Neural progenitor cell (in vitro differentiated cells): ENCODE data around the gene NPTXR. TPM values are rescaled to one million over a fixed set of nuclear protein-coding genes. Genes with fewer than 3 reads are reported as not detected.
A peak's percentile ranks its signal among the peaks of the same experiment; 100 is the strongest.

Experiments
- DNase-seq: peaks from one replicate; pipeline ENCODE4 v3.0.0-alpha.2; 2016; ENCODE audit warnings: low spot score
- H2AFZ ChIP-seq: fragments of 200-600 bp; sonication (generic); replicated peaks from 2 replicates; pipeline ENCODE4 v1.6.1; 2016; ENCODE audit warnings: antibody characterized with exemption
- H3F3A ChIP-seq: fragments of 200-600 bp; sonication (generic); 2 replicates; pipeline ENCODE4 v1.6.1; 2016; ENCODE audit warnings: antibody characterized with exemption, low read depth
- H3K27ac ChIP-seq: fragments of 200-600 bp; sonication (generic); 2 replicates; pipeline ENCODE4 v1.5.1; 2016; ENCODE audit warnings: mild to moderate bottlenecking
- H3K27me3 ChIP-seq: fragments of 200-600 bp; sonication (generic); 2 replicates; pipeline ENCODE4 v1.6.1; 2016; ENCODE audit warnings: mild to moderate bottlenecking, moderate library complexity
- H3K36me3 ChIP-seq: fragments of 200-600 bp; sonication (generic); 2 replicates; pipeline ENCODE4 v1.5.1; 2016
- H3K4me1 ChIP-seq: fragments of 200-600 bp; sonication (generic); 2 replicates; pipeline ENCODE4 v1.6.1; 2016; ENCODE audit warnings: mixed run types
- H3K4me2 ChIP-seq: fragments of 200-600 bp; sonication (generic); 2 replicates; pipeline ENCODE4 v1.6.1; 2016
- H3K4me3 ChIP-seq: fragments of 200-600 bp; sonication (generic); 2 replicates; pipeline ENCODE4 v1.5.1; 2016
- H3K79me2 ChIP-seq: fragments of 200-600 bp; sonication (generic); 2 replicates; pipeline ENCODE4 v1.6.1; 2016; ENCODE audit warnings: low read depth
- H3K9ac ChIP-seq: fragments of 200-600 bp; sonication (generic); 2 replicates; pipeline ENCODE4 v1.6.1; 2016
- H3K9me3 ChIP-seq: fragments of 200-600 bp; sonication (generic); 2 replicates; pipeline ENCODE4 v1.5.1; 2016; ENCODE audit warnings: low read depth
- H4K20me1 ChIP-seq: fragments of 200-600 bp; sonication (generic); 2 replicates; pipeline ENCODE4 v1.6.1; 2016; ENCODE audit warnings: low read depth
- H3K27ac Mint-ChIP-seq: 3 replicates; pipeline ENCODE4 v1.8.0; 2021; ENCODE audit warnings: mixed read lengths
- H3K27me3 Mint-ChIP-seq: 2 replicates; pipeline ENCODE4 v1.8.0; 2022; ENCODE audit warnings: low read depth, mild to moderate bottlenecking, inconsistent platforms, moderate library complexity, mixed read lengths; ENCODE audit not compliant: insufficient read depth
- H3K36me3 Mint-ChIP-seq: 3 replicates; pipeline ENCODE4 v1.8.0; 2021; ENCODE audit warnings: mixed read lengths
- H3K4me1 Mint-ChIP-seq: 3 replicates; pipeline ENCODE4 v1.8.0; 2021; ENCODE audit warnings: mixed read lengths
- H3K4me3 Mint-ChIP-seq: 3 replicates; pipeline ENCODE4 v1.8.0; 2021; ENCODE audit warnings: mild to moderate bottlenecking, moderate library complexity, mixed read lengths
- H3K9me3 Mint-ChIP-seq: 3 replicates; pipeline ENCODE4 v1.8.0; 2020; ENCODE audit warnings: mixed read lengths
- CTCF ChIP-seq: fragments of 200-600 bp; sonication (generic); IDR thresholded peaks from 2 replicates; pipeline ENCODE4 v1.5.1; 2017; ENCODE audit warnings: antibody characterized with exemption, mild to moderate bottlenecking
- EZH2 ChIP-seq: fragments of 200-600 bp; sonication (generic); IDR thresholded peaks from 2 replicates; pipeline ENCODE4 v1.6.1; 2017; ENCODE audit warnings: antibody characterized with exemption, mild to moderate bottlenecking, moderate library complexity
- EZH2phosphoT487 ChIP-seq: fragments of 200-600 bp; sonication (generic); IDR thresholded peaks from 2 replicates; pipeline ENCODE4 v1.6.1; 2017; ENCODE audit warnings: antibody characterized with exemption
- total RNA-seq: library from RNA; depleted of rRNA; stranded (reverse); fragments of >200 nt; gene quantifications from 2 replicates; pipeline ENCODE4 v1.2.3, GENCODE V29; 2015; ENCODE audit warnings: low replicate concordance

NPTXR gene
- total RNA-seq, 1 donor from 2014 or later = 0.99 TPM

GRCh38 chr22:38841635-38842034 lies 2.2 kb downstream of the NPTXR start:
- H3K4me1 Mint-ChIP-seq = peaks cover 10% of the 10 kb centered on the region
- H3K9ac ChIP-seq = no peak overlapping the region
- no peaks in the 10 kb centered on the region for H3K79me2 ChIP-seq
- peaks cover 33% of the 10 kb centered on the region for H3K27me3 Mint-ChIP-seq
- no peaks in the 10 kb centered on the region for H3K9me3 Mint-ChIP-seq
- no peaks in the 10 kb centered on the region for H3K9me3 ChIP-seq
- H3F3A ChIP-seq = peaks cover 22% of the 10 kb centered on the region
- H4K20me1 ChIP-seq = peaks cover 19% of the 10 kb centered on the region
- no peak overlapping the region for H3K27ac ChIP-seq
- no peaks in the 10 kb centered on the region for H3K36me3 ChIP-seq
- no peak for DNase-seq
- no peak overlapping the region for H3K4me2 ChIP-seq
- H2AFZ ChIP-seq = no peak overlapping the region
- peaks cover 2% of the 10 kb centered on the region for H3K36me3 Mint-ChIP-seq
- TF ChIP-seq CTCF = no peak
- TF ChIP-seq EZH2 = no peak
- no peak for TF ChIP-seq EZH2phosphoT487
- H3K27ac Mint-ChIP-seq = no peak overlapping the region
- peaks cover 68% of the 10 kb centered on the region for H3K27me3 ChIP-seq
- no peaks in the 10 kb centered on the region for H3K4me1 ChIP-seq
- no peak overlapping the region for H3K4me3 ChIP-seq
- peak overlapping the region; percentile 85 for H3K4me3 Mint-ChIP-seq

GRCh38 chr22:38841211-38841610 lies 2.6 kb downstream of the NPTXR start:
- Mint-ChIP-seq H3K27me3 (peaks cover 33% of the 10 kb centered on the region), H3K9me3 (no peaks in the 10 kb centered on the region), H3K36me3 (peaks cover 2% of the 10 kb centered on the region), H3K27ac (no peak overlapping the region), H3K4me1 (peaks cover 10% of the 10 kb centered on the region), H3K4me3 (no peak overlapping the region)
- DNase-seq = no peak
- H2AFZ ChIP-seq = no peak overlapping the region
- peaks cover 22% of the 10 kb centered on the region for H3F3A ChIP-seq
- peaks cover 19% of the 10 kb centered on the region for H4K20me1 ChIP-seq
- no peak overlapping the region for H3K4me2 ChIP-seq
- no peaks in the 10 kb centered on the region for H3K4me1 ChIP-seq
- no peak for TF ChIP-seq EZH2phosphoT487
- no peak for TF ChIP-seq EZH2
- no peak overlapping the region for H3K4me3 ChIP-seq
- no peak overlapping the region for H3K9ac ChIP-seq
- H3K9me3 ChIP-seq = no peaks in the 10 kb centered on the region
- H3K27ac ChIP-seq = no peak overlapping the region
- H3K27me3 ChIP-seq = peaks cover 68% of the 10 kb centered on the region
- no peaks in the 10 kb centered on the region for H3K79me2 ChIP-seq
- no peaks in the 10 kb centered on the region for H3K36me3 ChIP-seq

- Histone ChIP-seq H3K9ac (no peak overlapping the region), H3K27ac (no peak overlapping the region), H3K4me2 (no peak overlapping the region), H3K27me3 (peaks cover 66% of the 10 kb centered on the region), H2AFZ (no peak overlapping the region), H3K79me2 (no peaks in the 10 kb centered on the region), H3F3A (peaks cover 18% of the 10 kb centered on the region), H3K4me3 (no peak overlapping the region), H3K4me1 (no peaks in the 10 kb centered on the region), H3K36me3 (no peaks in the 10 kb centered on the region), H4K20me1 (peaks cover 19% of the 10 kb centered on the region), H3K9me3 (no peaks in the 10 kb centered on the region)
- no peak for TF ChIP-seq CTCF
- no peak for TF ChIP-seq EZH2phosphoT487
- TF ChIP-seq EZH2 = no peak
- Mint-ChIP-seq H3K4me1 (peaks cover 10% of the 10 kb centered on the region), H3K27me3 (peaks cover 29% of the 10 kb centered on the region), H3K9me3 (no peaks in the 10 kb centered on the region), H3K36me3 (peaks cover 2% of the 10 kb centered on the region), H3K27ac (no peak overlapping the region), H3K4me3 (no peak overlapping the region)
- no peak for DNase-seq
Observed at GRCh38 chr22:38840129-38840528, 3.7 kb downstream of the NPTXR start.

GRCh38 chr22:38839686-38840085 lies 4.1 kb downstream of the NPTXR start:
- Mint-ChIP-seq H3K4me3 (no peak overlapping the region), H3K4me1 (peaks cover 10% of the 10 kb centered on the region), H3K27ac (no peak overlapping the region), H3K36me3 (peaks cover 2% of the 10 kb centered on the region), H3K9me3 (no peaks in the 10 kb centered on the region), H3K27me3 (peaks cover 27% of the 10 kb centered on the region)
- TF ChIP-seq EZH2phosphoT487 (no peak), EZH2 (no peak), CTCF (no peak)
- Histone ChIP-seq H4K20me1 (peaks cover 18% of the 10 kb centered on the region), H3K4me3 (no peak overlapping the region), H3K27ac (no peak overlapping the region), H3K27me3 (peaks cover 61% of the 10 kb centered on the region), H3F3A (peaks cover 15% of the 10 kb centered on the region), H3K9me3 (no peaks in the 10 kb centered on the region), H3K4me1 (no peaks in the 10 kb centered on the region), H3K9ac (no peak overlapping the region), H2AFZ (no peak overlapping the region), H3K4me2 (no peak overlapping the region), H3K79me2 (no peaks in the 10 kb centered on the region), H3K36me3 (no peaks in the 10 kb centered on the region)
- no peak for DNase-seq
